GM12801 (cell line): ENCODE measurements around the gene CSTB.

Experiments
- CTCF ChIP-seq: IDR thresholded peaks from one replicate; pipeline ENCODE4 v1.5.1; 2011; ENCODE audit warnings: control low read depth; ENCODE audit not compliant: insufficient read length; ENCODE audit errors: extremely low read depth

Gene CSTB

GRCh38 chr21:43762303-43763128, 13.6 kb downstream of the CSTB start:
- TF ChIP-seq CTCF = no peak

- TF ChIP-seq CTCF = no peak
These were observed 14.2 kb downstream of the CSTB start for GRCh38 chr21:43761886-43762285.

GRCh38 chr21:43760391-43760958, 15.6 kb downstream of the CSTB start:
- TF ChIP-seq CTCF = no peak

GRCh38 chr21:43759651-43760050, 16.5 kb downstream of the CSTB start:
- TF ChIP-seq CTCF = no peak

- no peak for TF ChIP-seq CTCF
These were observed 17.3 kb downstream of the CSTB start for GRCh38 chr21:43758811-43759210.

- no peak for TF ChIP-seq CTCF
These were observed 17.9 kb downstream of the CSTB start for GRCh38 chr21:43758111-43758641.

GRCh38 chr21:43757601-43758000, 18.5 kb downstream of the CSTB start:
- no peak for TF ChIP-seq CTCF
